HL-60/S4 (cell line): ENCODE data around the gene ZNF333.
"Not testable (repeated sequence)": the region's sequence is repeated elsewhere in the genome, so short reads cannot be mapped to it uniquely, and the experiment has no call there.

Experiments used
- in situ Hi-C: fragments of 300-500 bp; cut with MboI; formaldehyde crosslinking; loops from 2 replicates; pipeline ENCODE4 v1.14.3; 2022; ENCODE audit warnings: low sequenced_read_pairs

ZNF333 gene

GRCh38 chr19:14767466-14767971 is 77.7 kb downstream of the ZNF333 start:
- in situ Hi-C loops: no loop called here

DNA sequence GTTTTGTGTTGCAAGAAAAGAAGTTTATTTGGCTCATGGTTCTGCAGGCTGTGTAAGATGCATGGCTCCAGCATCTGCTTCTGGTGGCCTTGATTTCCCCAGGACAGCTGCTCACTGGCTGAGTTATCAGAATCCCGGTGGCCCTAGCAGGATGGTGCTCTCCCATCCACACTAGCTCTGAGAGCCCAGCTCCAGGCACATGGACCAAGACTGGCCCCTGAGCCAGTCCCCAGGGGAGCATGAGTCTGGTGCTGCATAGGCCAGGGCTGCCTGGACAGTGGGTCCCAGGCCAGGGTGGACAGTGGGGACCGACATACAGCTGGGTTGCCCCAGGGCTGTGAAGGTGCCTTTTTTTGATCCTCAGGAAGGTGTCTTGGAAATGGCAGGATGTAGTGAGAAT is 78.2 kb downstream of the ZNF333 start:
- in situ Hi-C loops: no loop called here

- in situ Hi-C loops: no loop called here
Measured at GRCh38 chr19:14769201-14769600, 79.4 kb downstream of the ZNF333 start.

DNA sequence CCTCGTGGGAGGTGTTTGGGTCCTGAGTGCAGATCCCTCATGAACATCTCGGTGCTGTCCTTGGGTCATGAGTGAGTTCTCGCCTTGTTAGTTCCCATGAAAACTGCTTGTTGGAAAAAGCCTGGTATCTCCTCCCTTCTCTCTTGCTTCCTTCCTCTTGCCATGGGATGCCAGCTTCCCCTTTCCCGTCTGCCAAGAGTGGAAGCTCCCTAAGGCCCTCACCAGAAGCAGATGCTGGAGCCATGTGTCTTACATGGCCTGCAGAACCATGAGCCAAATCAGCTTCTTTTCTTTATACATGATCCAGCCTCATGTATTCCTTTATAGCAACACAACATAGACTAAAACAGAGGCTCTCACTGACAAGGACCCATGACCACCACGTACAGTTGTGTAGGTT is 80.3 kb downstream of the ZNF333 start:
- in situ Hi-C loops: no loop called here

DNA sequence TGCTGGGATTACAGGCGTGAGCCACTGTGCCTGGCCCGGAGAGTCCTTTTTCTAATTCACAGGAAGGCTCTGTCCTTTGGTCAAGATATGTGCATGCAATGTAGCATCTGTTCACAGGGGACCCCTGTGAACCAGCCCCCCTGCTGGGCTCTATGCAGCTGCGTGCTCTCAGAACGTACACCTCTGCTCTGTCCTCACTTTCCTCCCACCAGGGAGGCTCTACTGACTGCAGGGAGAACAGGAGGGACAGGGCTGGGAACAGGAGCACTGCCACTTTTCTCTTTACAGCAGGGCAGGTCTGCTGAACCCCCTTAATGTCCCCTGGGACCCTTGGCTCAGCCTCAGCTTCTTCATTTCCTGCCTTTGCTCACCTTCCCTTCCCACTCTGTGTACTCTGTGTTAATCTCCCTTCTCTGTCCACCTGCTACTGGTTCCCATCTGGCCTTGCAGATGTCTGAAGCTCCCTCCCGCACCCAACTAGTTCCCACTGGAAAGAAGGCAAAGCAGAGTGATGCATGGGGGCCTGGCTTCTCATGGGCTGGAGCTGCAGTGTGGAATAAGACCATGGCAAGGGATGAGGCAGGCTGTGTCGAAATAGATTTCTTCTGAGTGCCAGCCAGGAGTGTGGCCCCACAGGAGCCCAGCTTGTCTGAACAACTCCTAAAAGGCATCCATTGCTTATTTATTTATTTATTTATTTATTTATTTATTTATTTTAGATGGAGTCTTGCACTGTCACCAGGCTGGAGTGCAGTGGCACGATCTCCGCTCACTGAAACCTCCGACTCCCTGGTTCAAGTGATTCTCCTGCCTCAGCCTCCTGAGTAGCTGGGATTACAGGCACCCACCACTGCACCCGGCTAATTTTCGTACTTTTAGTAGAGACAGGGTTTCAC is 81.3 kb downstream of the ZNF333 start:
- in situ Hi-C loops: no loop called here

GRCh38 chr19:14772467-14772866 is 82.6 kb downstream of the ZNF333 start:
- in situ Hi-C loops: no loop called here

DNA sequence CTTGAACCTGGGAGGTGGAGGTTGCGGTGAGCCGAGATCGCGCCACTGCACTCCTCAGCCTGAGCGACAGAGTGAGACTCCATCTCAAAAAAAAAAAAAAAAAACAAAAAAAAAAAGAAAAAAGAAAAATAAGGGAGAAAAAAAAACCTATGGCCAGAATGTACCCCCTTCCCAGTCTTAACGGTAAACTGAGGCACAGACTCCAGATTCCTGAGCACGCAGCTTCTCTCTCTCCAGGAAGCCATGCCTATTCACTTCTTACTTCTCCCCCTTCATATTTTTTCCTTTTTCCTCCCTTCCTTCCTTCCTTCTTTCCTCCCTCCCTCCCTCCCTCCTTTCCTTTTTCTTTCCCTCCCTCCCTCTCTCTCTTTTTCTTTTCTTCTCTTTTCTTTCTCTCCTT is 83.1 kb downstream of the ZNF333 start:
- in situ Hi-C loops: no loop called here

DNA sequence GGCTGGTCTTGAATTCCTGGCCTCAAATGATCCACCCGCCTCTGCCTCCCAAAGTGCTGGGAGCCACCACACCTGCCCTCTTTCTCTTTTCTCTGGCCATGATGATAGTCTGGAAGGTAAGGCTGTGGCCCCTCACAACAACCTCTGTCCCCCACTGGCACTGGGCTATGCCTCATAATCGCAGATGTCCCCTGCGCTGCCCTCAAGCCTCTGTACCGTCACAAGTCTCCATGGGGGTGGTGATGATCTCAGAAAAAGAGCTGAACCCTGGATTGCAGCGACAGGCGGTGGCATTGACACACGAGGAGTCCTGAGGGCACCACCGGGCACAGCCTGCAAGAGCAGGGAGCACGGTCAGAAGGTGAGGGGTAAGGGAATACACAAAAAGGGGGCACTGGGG is 83.9 kb downstream of the ZNF333 start:
- in situ Hi-C loops: not testable (repeated sequence)

DNA sequence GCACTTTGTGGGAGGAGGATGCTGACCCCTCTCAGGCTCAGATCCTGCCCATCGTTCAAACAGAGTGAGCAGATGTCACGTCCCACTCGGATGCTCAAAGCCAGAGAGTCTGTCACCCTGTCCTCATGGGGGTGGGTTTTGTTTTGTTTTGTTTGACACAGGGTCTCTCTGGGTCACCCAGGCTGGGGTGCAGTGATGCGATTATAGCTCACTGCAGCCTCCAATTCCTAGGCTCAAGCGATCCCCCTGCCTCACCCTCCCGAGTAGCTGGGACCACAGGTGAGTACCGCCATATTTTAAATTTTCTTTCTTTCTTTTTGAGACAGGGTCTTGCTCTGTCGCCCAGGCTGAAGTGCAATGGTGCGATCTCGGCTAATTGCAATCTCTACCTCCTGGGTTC is 84.5 kb downstream of the ZNF333 start:
- in situ Hi-C loops: no loop called here

DNA sequence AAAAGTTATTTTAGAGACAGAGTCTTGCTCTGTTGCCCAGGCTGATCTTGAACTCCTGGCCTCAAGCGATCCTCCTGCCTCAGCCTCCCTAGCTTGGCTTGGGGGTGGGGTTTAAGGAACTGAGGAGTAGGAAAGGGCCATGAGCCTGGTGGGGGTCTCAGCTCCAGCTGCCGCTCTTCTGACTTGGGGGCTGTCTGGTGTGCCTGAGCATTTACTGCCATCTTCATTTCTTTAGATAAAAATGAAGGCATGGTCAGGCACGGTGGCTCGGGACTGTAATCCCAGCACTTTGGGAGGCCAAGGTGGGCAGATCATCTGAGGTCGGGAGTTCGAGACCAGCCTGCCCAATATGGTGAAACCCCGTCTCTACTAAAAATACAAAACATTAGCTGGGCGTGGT is 85.5 kb downstream of the ZNF333 start:
- in situ Hi-C loops: not testable (repeated sequence)

DNA sequence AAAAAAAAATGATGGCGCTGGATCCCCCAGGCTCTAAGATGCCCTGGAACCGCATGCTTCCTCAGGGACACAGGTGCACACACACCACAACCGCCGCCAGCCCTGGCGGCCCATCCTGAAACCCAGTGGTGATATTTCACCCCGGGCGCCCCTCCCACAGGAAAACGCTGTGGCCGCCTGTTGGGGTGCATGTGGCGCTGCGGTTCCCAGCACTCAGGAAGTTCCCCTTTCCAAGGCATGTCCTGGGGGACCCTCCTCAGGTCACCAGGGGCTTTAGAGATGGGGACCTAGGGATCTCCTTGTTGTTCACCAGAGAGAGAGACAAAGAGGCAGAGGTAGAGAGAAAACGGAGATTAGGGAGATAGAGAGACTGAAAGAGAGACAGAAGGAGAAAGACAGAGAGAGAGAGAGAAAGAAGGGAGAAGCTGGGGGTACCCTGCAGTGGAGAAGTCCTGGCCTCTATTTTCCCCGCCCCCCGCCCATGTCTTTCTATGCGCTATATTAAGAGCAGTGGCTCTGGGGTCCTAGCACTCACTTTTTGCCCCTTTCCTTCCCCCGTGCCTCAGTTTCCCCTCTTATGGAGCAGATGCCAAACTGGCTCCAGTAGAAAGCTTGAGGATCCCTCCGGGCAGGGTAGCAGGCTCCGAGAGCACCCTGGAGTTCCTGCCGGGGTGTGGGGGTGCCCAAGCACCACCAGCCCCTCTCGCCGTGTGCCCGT is 86.2 kb downstream of the ZNF333 start:
- in situ Hi-C loops: no loop called here

DNA sequence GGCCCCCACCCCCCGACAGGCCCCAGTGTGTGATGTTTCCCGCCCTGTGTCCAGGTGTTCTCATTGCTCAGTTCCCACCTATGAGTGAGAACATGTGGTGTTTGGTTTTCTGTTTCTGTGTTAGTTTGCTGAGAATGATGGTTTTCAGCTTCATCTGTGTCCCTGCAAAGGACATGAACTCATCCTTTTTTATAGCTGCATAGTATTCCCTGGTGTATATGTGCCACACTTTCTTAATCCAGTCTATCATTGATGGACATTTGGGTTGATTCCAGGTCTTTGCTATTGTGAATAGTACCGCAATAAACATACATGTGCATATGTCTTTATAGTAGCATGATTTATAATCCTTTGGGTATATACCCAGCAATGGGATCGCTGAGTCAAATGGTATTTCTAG is 87.8 kb downstream of the ZNF333 start:
- in situ Hi-C loops: not testable (repeated sequence)

- in situ Hi-C loops: not testable (repeated sequence)
Measured at GRCh38 chr19:14778110-14778845, 88.4 kb downstream of the ZNF333 start, which contains the start of gene ADGRE2. Gene ADGRE2 (minus strand): TSS chr19:14778560. CDS start chr19:14776756, 1,804 bp downstream.

GRCh38 chr19:14779151-14779550 is 89.3 kb downstream of the ZNF333 start:
- in situ Hi-C loops: no loop called here

GRCh38 chr19:14780622-14781225 is 90.9 kb downstream of the ZNF333 start:
- in situ Hi-C loops: not testable (repeated sequence)

DNA sequence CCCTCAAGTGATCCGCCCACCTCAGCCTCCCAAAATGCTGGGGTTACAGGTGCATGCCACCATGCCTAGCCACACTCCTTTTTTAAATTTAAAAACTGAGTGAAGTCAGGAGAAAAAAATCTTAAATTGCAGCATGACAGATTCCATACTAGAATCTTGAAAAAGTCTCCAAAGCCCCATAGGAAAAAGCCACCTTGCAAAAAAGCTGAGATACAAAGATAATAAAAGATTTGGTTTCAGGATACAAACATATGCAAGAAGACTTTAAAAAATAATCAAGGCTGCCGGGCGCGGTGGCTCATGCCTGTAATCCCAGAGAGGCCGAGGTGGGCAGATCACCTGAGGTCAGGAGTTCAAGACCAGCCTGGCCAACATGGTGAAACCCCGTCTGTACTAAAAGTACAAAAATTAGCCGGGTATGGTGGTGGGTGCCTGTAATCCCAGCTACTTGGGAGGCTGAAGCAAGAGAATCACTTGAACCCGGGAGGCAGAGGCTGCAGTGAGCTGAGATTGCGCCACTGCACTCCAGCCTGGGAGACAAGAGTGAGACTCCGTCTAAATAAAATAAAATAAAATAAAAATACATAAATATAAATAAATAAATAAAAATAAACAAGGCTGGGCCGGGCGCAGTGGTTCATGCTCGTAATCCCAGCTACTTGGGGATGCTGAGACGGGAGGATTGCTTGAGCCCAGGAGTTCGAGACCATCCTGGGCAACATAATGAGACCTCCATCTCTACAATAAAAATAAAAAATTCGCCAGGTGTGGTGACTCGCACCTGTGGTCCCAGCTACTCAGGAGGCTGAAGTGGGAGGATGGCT is 92.1 kb downstream of the ZNF333 start:
- in situ Hi-C loops: not testable (repeated sequence)

DNA sequence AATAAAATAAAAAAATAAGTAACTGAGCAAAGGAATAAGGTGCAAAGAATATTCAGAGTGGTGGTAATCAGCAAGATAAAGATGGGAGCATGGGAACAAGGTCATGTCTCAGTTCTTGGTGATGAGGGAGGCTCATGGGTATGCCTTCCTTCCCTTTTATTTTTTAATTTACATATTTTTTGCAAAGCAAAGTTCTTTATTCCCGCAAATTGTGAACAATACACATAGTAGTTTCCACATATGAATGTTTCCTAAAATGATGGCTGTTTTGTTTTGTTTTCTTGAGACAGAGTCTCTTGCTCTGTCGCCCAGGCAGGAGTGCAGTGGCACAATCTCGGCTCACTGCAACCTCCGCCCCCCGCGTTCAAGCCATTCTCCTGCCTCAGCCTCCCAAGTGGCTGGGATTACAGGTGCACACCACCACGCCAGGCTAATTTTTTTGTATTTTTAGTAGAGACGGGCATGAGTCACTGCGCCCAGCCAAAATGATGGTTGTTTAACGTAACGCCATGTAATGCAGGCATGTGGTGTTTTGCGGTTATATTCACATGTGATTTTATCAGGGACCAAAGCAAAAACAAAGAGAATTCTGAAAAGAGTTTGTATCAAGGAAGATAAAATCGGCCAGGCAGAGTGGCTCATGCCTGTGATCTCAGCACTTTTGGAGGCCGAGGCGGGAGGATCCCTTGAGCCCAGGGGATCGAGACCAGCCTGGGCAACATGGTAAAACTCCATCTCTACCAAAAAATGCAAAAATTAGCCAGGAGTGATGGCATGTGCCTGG is 93.0 kb downstream of the ZNF333 start:
- in situ Hi-C loops: no loop called here
